ENCODE measurements around the gene FOXB2.
A peak's percentile ranks its signal among the peaks of the same experiment; 100 is the strongest.
"Not testable (repeated sequence)": the region's sequence is repeated elsewhere in the genome, so short reads cannot be mapped to it uniquely, and the experiment has no call there.

FOXB2 gene

DNA sequence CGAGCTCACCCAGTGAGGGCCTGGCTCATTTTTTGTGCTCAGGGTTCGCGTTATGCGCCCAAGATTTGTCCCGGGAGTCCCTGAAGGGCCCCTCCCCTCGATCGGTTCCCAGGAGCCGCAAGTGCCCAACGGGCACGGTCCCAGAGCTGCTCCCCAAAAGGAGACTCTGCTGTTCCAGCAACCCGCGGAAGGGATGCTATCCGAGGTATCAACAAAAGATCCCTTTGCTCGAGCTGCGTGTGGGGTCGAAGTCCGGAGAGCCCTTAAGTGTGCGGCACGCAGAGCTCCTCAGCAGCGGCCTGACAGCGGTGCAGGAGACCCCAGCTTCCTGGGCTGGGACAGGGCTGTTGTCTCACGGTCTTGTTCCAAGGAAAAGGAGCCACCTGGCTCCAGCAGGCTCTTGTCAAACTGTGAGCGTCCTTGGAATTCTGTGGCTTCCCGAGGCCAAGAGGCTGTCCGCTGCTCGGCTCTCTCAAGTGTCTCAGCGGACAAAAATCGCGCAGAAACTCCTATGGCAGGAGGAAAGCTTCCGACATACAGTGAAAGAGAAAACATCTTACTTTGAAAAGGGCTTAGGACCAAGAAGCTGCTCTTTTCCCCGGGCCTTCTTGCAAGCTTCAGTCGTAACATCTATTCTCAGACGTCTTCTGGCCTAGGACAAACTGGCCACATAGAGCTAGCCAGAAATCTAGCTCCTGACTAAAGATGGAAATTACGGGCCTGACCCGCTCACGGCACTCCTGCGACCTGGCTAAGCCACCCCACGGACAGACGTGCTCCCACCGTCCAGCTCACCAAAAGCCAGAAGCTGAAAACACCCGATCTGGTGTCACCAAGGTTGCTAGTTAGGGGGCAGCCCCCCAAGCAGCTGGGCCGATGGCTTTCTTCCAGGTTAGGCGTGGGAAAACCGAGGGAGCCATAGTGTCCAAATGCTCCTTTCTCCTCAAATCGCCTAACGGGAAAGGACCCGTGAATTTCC lies 2.6 kb upstream of the FOXB2 start:
- no peak for DNase-seq

DNA sequence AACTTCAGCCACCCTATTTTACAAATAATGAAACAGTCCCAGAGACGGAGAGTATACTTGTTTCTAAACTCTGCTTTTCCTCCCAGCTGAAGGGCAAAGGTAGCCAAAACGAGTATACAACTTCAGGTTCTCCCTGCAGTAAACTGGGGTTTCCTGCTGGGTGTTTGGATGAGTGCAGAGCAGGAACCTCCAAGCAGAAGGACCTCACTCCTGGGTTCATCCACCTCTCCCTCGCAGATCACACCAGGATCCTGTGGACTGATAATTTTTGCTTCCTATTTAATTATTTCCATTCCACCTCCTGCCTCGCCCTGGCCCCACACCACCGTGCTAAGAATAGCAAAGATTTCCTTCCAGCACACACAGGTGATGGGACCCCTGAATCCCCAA lies 2.0 kb upstream of the FOXB2 start:
- no peak for DNase-seq

DNA sequence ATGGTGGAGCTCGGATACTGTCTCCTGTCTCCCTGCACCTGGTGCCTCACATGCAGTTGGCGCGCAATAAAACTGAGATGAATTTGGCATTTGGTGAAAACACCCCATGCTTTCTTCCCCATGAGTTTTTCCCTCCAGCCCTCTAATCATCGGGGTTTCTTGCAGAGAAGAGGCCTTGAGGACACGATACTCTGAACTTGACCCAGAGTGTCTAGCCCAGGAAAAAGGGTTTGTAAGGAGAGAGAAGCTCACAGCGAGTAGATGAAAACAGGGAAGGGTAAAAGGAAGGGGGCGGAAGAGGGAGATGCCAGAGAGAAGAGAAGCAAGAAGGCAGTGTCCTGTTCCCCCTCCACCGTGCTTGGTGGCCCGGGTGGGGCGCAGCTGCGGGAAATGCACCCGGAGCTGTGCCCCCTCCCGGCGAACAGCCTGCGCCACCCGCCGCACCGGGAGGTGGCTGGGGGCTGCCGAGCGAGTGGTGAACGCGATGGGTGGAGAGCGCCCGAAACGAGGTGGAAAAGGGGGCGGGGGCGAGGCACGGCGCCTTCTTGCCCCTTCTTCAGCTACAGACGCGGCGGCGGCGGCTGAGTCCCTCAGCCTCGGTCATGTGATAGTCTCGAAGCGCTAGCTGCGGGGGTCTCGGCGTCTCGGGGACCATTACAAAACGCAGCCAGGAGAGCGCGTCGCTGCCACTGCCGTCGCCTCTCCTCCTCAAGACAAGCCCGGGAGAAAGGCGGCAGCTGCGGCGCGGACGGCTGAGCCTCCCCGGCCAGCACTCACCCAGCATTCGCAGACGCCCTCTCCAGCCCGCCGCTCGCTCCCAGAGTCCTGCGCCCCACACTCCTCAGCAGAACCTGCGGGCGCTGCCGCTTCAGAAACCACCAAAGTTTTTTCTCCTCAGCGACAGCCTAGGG lies 1.1 kb upstream of the FOXB2 start:
- peak in 2 of 3 experiments; percentile 70 to 82 for DNase-seq

DNA sequence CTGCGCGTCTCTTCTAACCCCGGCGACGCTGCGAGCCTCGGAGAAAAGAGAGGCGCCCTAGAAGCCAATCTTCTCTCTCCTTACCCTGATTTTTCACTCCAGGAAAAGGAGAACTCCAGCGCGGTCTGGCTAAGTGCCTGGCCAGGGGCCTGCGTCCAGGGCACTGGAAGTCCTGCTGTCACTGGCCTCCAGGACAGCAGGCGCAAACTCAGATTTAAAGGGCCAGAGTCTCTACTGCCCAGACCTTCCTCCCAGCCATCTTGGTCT lies 553 bp upstream of the FOXB2 start:
- no peak for DNase-seq

DNA sequence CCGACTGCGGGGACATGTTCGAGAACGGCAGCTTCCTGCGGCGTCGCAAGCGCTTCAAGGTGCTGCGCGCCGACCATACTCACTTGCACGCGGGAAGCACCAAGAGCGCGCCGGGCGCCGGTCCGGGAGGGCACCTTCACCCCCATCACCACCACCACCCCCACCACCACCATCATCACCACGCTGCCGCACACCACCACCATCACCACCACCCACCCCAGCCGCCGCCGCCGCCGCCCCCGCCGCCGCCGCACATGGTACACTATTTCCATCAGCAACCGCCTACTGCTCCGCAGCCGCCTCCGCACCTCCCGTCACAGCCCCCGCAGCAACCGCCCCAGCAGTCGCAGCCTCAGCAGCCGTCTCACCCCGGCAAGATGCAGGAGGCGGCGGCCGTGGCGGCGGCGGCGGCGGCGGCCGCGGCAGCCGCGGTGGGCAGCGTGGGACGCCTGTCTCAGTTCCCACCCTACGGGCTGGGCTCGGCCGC lies 514 bp downstream of the FOXB2 start:
- DNase-seq: no peak

DNA sequence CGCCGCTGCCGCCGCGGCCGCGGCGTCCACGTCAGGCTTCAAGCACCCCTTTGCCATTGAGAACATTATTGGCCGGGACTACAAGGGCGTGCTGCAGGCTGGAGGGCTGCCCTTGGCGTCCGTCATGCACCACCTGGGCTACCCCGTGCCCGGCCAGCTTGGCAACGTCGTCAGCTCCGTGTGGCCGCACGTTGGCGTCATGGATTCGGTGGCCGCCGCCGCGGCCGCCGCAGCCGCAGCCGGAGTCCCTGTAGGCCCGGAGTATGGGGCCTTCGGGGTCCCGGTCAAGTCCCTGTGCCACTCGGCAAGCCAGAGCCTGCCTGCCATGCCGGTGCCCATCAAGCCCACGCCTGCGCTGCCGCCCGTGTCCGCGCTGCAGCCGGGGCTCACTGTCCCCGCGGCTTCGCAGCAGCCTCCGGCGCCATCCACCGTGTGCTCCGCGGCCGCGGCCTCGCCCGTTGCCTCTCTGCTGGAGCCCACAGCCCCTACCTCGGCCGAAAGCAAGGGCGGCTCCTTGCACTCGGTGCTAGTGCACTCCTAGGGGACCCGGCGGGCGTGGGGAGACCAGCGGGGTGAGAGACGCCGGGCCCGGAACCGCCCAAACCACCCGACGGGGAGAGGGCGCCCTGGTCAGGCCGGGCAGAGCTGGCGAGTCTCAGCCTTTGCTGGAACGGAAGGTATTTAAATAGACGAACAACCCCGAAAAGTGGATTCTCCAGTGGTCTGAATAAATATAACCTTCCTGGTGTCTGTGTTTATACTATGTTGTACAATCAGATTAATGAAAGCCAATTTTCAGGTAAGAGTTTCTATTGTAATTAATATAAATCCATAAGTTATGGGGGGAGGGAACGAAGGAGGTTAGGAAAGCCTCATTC lies 1.2 kb downstream of the FOXB2 start:
- DNase-seq: no peak

DNA sequence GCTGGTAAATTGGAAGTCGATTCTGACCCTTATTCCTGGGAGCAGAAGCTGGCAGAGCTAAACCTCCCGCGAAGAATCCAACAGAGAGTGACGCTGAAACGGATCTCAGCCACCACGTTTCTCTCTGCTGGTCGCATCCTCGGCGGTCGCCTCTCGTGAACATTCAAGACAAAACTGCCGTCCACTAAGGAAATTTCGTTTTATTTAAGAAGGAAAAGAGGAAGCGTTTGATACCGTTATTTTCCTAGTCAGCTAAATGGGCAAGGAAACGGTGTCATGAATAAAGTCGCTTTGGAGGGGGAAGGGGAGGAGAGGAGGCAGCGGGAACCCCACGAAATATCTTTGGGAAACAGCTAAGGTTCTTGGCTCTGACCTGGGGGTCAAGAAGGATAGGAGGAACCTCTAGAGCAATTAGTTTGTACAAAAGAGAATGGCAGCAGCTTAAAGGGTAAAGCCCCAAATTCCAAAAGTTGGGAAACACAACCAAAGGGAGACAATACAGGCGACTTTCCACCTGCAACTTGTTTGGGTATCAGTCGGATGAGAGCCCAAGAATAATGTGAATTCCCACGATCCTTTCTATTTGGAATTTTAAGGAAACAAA lies 1.9 kb downstream of the FOXB2 start:
- no peak for DNase-seq

DNA sequence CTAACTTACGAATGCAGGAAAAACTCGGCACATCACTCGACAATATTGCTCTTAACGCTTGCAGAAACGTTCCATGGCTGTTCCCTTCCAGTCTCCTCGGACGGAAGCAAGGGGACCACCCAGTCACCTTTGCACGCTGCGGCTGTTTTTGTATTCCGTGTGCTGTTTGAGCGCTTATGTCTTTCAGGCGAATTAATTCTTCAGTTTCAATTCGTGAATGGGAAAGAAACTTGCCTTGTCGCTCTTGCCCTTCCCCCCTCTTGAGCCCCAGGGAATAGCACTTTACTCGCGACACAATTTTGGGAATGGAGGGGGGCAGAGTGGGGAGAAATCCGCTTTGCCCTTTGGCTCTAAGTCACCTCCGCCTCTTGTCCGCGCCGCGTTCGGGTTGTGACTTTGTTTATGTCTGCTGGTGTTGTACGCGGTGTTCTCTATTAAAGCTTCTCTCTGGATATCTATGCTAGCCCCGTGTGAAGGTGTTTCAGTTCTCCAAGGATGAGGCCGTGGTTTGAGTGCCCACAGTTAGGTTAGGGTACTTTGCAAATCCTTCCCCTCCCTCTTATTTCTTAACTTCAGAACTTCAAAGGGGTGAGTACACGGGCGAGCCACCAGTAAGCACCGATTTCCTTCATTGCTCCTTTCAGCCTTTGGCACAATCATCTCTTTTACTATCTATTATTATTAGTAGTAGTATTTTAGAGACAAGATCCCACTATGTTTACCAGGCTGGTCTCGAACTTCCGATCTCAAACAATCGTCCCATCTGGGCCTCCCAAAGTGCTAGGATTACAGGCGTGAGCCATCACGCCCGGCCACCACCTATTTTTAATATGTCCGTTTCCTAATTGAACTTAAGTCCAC lies 2.7 kb downstream of the FOXB2 start:
- DNase-seq: no peak

DNA sequence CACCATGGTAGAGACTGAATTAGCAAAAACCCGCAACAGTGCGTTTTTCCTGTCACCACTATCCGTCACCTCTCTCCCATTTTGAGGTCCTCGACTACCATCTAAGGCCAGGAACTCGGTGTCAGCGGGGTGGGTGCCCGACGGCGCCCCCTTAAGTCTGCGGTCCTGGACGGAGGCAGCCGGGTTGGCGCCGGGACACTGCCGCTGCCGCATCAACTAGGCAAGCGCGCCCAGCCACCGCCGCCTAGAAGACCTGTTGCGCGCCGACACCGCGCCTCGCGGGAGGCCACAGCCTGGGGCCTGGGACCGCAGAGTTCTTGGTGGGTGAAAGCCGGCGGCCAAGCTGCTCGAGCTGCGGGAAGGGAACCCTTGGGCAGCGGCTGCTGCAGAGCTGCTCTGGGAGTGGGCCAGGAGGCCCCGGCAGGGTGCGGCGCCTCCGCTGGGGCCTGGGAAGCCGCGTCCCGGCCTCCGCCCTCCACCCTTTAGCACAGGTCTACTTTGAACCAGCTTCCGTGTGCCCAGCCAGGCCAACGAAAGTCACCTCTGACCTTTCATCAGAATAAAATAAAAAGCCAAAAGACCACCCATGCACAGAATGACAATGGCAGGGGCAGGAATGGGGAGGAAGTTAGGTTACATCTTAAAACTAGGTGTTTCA lies 3.5 kb downstream of the FOXB2 start:
- no peak for DNase-seq

DNA sequence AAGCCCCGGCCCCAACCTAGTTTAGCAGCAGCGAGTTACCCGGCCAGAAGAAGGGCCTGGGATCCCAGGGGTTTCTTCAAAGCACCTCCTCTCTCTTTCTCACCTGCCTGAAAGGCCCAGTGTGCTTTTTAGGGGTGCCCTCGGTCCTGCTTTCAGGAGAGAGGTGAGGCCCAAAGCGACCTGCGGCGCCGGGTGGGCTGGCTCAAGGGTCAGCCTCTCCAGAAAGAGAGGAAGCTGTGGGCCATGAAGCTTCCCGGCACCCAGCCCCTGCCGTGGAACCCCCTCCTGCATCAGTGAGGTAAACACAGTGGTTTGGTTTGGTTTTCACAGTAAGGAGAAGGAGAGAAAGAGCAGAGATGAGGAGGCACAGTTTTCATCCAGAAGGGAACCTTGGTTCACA lies 4.3 kb downstream of the FOXB2 start:
- no peak for DNase-seq

DNA sequence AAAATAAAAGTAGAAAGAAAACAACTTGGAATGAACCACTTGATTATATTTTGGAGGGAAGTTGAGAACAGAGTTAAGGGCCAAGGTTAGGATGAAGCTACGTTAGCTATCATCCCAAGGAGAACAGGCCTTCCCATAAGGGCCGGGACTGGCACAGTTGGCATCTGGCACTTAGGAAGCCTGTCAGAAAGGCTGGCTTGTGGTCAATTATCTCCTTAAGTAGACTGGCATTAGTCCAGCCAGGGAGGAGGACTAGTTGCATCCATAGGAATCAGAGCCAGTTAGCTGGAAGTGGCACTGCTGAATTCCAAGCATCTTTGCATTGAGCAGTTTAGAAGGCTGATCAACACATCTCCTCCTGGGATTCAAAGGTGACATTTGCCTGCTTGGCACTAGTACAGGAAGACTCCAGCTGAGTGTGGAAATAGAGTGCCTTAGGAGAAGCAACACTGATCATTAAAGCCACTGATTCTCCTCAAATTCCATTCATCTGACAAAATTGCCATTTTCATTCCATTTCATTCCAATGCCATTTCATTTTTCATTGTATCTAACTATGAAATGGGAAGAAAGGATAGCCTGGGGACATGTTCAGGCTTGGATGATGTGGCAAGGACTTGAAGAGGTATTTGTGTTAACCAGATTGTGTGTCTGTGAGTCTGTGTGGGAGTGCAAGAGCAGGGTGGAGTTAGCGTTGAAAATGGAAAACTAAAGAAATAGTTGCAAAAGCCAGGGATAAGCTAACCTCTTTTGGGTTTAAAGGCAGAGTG lies 5.5 kb downstream of the FOXB2 start:
- DNase-seq: peak in 1 of 3 experiments; percentile 17

DNA sequence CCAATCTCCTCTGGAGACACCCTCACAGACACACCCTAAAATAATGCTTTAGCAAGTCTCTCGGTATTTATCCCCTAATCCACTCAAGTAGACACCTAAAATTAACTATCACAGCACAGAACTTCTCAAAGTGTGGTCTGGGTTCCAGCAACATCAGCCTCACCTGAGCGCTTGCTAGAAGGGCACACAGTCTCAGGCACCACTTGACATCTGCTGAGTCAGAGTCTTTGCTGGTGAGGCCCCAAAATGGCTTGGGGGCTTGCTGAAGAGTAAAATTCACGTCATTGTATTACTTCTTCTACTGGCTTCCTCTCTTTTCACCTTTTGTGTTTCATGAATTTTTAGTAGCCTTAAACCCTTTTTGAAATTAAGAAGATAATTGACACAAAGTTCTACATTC lies 9.0 kb downstream of the FOXB2 start:
- no peak for DNase-seq

DNA sequence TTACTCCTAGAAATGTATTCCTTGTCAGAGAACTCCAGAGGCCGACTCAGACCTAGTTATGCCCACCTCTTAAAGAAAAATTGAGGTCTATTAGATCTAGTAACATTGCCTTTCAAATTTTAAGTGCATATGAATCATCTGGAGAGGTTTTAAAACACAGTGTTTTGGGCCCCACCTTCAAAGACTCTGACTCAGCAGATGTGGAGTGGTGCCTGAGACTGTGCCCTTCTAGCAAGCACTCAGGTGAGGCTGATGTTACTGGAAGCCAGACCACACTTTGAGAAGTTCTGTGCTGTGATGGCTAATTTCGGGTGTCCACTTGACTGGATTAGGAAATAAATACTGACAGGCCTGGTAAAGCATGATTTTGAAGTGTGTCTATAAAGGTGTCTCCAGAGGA lies 10.6 kb downstream of the FOXB2 start:
- no peak for DNase-seq

DNA sequence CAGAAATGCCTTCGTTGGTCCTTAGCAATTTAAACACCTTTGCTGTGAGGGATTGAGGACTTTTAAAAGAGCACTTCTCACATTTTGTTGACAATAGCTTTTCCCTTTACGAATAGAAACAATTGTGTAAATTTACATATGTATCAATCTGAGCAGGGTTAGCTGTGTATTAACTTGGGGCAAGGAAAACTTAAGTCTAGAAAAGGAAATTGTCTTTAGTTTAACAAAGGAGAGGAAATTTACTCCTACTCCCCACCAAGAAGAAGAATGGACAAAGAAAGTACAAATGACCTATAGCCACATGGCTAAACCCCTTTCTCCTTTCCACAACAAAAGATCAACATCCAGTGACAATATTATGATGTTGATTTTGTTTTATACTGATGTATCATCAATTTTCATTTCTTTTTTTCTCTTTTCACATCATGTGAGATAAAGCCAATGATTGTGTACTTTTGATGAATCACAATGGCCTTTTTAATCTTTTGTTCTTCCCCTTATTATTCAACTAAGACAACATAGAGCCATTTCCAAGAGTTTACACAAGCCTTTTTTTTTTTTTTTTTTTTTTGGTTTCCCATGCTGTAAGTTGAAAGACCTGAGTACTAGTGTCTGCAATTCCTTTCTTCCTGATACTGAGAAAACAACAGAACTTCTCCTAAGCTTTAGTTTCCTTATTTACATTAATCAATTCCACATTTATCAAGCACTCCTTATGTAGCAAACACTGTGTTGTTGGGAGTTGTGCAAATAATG lies 19.0 kb downstream of the FOXB2 start:
- DNase-seq: peak in 1 of 3 experiments; percentile 67

DNA sequence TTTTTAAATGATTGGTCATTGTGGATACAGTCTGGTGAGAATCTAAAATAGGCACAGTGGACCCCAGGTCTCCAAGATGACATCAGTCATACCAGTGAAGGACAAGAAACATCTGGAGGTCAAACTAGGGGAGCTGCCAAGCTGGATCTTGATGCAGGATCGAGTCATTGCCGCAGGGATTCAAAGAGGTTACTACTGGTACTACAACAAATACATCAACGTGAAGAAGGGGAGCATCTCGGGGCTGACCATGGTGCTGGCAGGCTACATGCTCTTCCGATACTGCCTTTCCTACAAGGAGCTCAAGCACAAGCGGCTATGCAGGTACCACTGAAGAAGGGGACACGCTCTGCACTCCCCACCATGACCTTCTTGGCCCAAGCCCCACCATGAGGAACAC lies 20.9 kb downstream of the FOXB2 start:
- DNase-seq: no peak

DNA sequence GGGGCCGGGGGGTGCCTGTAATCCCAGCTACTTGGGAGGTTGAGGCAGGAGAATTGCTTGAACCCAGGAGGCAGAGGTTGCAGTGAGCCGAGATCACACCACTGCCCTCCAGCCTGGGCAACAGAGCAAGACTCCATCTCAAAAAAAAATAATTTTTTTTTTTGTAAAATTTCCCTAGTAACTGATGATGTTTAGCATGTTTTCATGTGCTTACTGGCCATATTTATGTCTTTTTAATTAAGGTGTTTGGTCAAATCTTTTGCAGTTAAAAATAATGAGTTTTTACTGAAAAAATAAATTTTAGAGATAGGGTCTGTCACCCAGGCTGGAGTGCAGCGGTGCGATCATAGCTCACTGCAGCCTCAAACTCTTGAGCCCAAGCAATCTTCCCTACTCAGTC lies 24.3 kb downstream of the FOXB2 start:
- DNase-seq: not testable (repeated sequence)

DNA sequence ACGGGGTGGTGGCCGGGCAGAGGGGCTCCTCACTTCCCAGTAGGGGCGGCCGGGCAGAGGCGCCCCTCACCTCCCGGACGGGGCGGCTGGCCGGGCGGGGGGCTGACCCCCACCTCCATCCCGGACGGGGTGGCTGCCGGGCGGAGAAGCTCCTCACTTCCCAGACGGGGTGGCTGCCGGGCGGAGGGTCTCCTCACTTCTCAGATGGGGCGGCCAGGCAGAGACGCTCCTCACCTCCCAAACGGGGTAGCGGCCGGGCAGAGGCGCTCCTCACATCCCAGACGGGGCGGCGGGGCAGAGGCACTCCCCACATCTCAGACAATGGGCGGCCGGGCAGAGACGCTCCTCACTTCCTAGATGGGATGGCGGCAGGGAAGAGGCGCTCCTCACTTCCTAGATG lies 41.2 kb downstream of the FOXB2 start:
- not testable (repeated sequence) for DNase-seq

DNA sequence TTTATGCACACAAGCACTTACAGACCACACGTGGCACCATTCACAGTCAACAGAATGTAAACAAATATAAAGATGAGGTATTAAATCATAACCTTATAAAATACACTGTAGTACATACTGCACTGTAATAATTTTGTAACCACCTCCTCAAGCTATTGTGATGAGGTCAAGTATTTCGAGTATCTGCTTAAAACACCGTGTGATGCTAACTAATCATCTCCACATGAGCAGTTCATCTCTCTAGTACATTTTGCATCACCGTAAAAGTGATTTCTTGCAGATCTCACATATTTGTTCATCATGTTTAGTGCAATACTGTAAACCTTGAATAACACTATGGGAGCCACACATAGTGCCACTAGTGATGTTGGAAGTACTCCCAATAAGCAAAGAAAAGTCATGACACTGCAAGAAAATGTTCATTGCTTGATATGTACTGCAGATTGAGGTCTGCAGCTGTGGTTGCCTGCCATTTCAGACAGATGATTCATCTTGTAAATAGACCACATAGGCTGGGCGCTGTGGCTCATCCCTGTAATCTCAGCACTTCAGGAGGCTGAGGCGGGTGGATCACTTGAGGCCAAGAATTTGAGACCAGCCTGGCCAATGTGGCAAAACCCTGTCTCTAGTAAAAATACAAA lies 44.3 kb downstream of the FOXB2 start:
- peak in 1 of 3 experiments; percentile 55 for DNase-seq

DNA sequence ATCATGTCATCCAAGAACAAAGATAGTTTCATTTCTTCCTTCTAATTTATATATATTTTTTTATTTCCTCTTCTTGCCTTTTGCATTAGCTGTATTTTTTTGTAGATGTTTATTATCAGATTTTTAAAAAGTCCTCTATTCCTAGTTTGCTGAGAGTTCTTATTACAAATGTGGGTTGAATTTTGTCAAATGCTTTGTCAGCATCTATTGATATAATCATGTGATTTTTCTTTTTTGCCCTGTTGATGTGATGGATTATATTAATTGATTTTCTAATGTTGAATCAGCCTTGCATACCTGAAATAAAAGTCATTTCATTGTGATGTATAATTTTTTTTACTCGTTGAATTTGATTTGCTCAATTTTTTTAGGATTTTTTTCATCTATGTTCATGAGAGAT lies 46.9 kb downstream of the FOXB2 start:
- DNase-seq: no peak

Data from NCI-H1417 (cell line).